Testis (tissue), 3 donors: ENCODE measurements around the gene TRIML1. TPM values are rescaled to one million over a fixed set of nuclear protein-coding genes. Genes with fewer than 3 reads are reported as not detected.

Experiments used
- DNase-seq: peaks from one replicate; pipeline ENCODE4 v3.0.0-alpha.2; 2019
- H3K27ac ChIP-seq, 2 donors: fragments of 200-600 bp; sonication (generic); one replicate each; pipeline ENCODE4 v1.5.1; 2019
- H3K27me3 ChIP-seq: fragments of 200-600 bp; sonication (generic); one replicate; pipeline ENCODE4 v1.5.1; 2019
- H3K36me3 ChIP-seq: fragments of 200-600 bp; sonication (generic); one replicate; pipeline ENCODE4 v1.5.1; 2017; ENCODE audit warnings: low read depth; ENCODE audit errors: missing control alignments
- H3K4me1 ChIP-seq: fragments of 200-600 bp; sonication (generic); one replicate; pipeline ENCODE4 v1.5.1; 2019
- H3K4me3 ChIP-seq, 2 donors: fragments of 200-600 bp; sonication (generic); one replicate each; pipeline ENCODE4 v1.5.1; 2017 to 2019
- H3K9me3 ChIP-seq: fragments of 200-600 bp; sonication (generic); one replicate; pipeline ENCODE4 v1.5.1; 2017
- CTCF ChIP-seq, 3 experiments: fragments of 450-650 bp in 2 of 3; fragments of 200-600 bp in 1 of 3; sonication (generic) in 1 of 3; IDR thresholded peaks; one replicate each; pipeline ENCODE4 v1.5.1; 2016 to 2019; ENCODE audit warnings: antibody characterized with exemption in 3 of 3, mild to moderate bottlenecking in 2 of 3, moderate library complexity in 1 of 3
- POLR2A ChIP-seq: fragments of 450-650 bp; IDR thresholded peaks from one replicate; pipeline ENCODE4 v1.6.1; 2017; ENCODE audit warnings: antibody characterized with exemption, mild to moderate bottlenecking, moderate library complexity
- WGBS, 2 donors: methylation state at CpG; one replicate each; pipeline ENCODE4 v1.1.5; 2018; 5-methylcytosine and 5-hydroxymethylcytosine counted together
- intact Hi-C: fragments of 100-400 bp; cut with DNase I; formaldehyde crosslinking; loops from one replicate; pipeline ENCODE4 v1.15.1; 2023; ENCODE audit warnings: low total_unique reads
- polyA plus RNA-seq: library from polyadenylated mRNA; stranded (reverse); fragments of 350-450 nt; fragmentation: Illumina TruSeq; extraction: RNeasy Lipid Tissue Mini Kit (QIAGEN cat#74804); gene quantifications from one replicate; pipeline ENCODE4 v1.2.3, GENCODE V29; 2014; ENCODE audit warnings: low read depth, low replicate concordance; ENCODE audit not compliant: insufficient read depth
- total RNA-seq, 2 donors: library from RNA; depleted of rRNA; stranded (reverse); fragments of >200 nt; gene quantifications; one replicate each; pipeline ENCODE4 v1.2.3, GENCODE V29; 2016

Gene TRIML1
- total and polyA plus RNA-seq, 3 donors from 2014 or later, result 5.7 to 23.9 (median 5.8) TPM

GRCh38 chr4:188132232-188132631 lies 7.0 kb upstream of the TRIML1 start:
- TF ChIP-seq POLR2A (no peak), CTCF (IDR thresholded peaks at IDR 0.05) (no peak)
- Histone ChIP-seq H3K27ac (no peak overlapping the region), H3K27me3 (no peaks in the 10 kb centered on the region), H3K4me1 (no peaks in the 10 kb centered on the region), H3K36me3 (no peaks in the 10 kb centered on the region), H3K4me3 (no peak overlapping the region), H3K9me3 (no peaks in the 10 kb centered on the region)
- DNase-seq, result no peak
- 94 to 98% methylated on average over 5 of the region's 5 CpGs for WGBS, 2 donors
- intact Hi-C loops, result no loop called here

GRCh38 chr4:188138227-188138626 lies 1.0 kb upstream of the TRIML1 start:
- Histone ChIP-seq H3K9me3 (no peaks in the 10 kb centered on the region), H3K4me3 (no peak overlapping the region), H3K27me3 (no peaks in the 10 kb centered on the region), H3K27ac (no peak overlapping the region), H3K4me1 (no peaks in the 10 kb centered on the region), H3K36me3 (no peaks in the 10 kb centered on the region)
- no peak for DNase-seq
- TF ChIP-seq CTCF (IDR thresholded peaks at IDR 0.05), result no peak
- TF ChIP-seq POLR2A, result no peak
- 65 to 77% methylated on average over 10 of the region's 10 CpGs for WGBS, 2 donors
- intact Hi-C loops, result no loop called here

- Histone ChIP-seq H3K36me3 (no peaks in the 10 kb centered on the region), H3K4me3 (no peak overlapping the region), H3K27ac (no peak overlapping the region), H3K4me1 (no peaks in the 10 kb centered on the region), H3K27me3 (no peaks in the 10 kb centered on the region), H3K9me3 (no peaks in the 10 kb centered on the region)
- 83 to 89% methylated on average over 16 to 19 of the region's 19 CpGs for WGBS, 2 donors
- TF ChIP-seq CTCF (IDR thresholded peaks at IDR 0.05) (no peak), POLR2A (no peak)
- no peak for DNase-seq
- intact Hi-C loops, result no loop called here
Observed at GRCh38 chr4:188139671-188140070, 430 bp downstream of the TRIML1 start.

GRCh38 chr4:188143731-188144130 lies 4.5 kb downstream of the TRIML1 start:
- 49 to 54% methylated on average over 11 of the region's 11 CpGs for WGBS, 2 donors
- intact Hi-C loops, result no loop called here
- no peak for TF ChIP-seq CTCF (IDR thresholded peaks at IDR 0.05)
- Histone ChIP-seq H3K4me1 (no peaks in the 10 kb centered on the region), H3K27ac (no peak overlapping the region), H3K36me3 (no peaks in the 10 kb centered on the region), H3K27me3 (no peaks in the 10 kb centered on the region), H3K9me3 (no peaks in the 10 kb centered on the region), H3K4me3 (no peak overlapping the region)
- DNase-seq, result no peak

GRCh38 chr4:188145601-188146000 lies 6.4 kb downstream of the TRIML1 start:
- Histone ChIP-seq H3K36me3 (no peaks in the 10 kb centered on the region), H3K4me3 (no peak overlapping the region), H3K9me3 (no peaks in the 10 kb centered on the region), H3K27ac (no peak overlapping the region), H3K27me3 (no peaks in the 10 kb centered on the region), H3K4me1 (no peaks in the 10 kb centered on the region)
- DNase-seq, result no peak
- intact Hi-C loops, result no loop called here
- 85 to 87% methylated on average over 10 of the region's 10 CpGs for WGBS, 2 donors
- TF ChIP-seq POLR2A, result no peak
